Measurements from ENCODE around the gene AQP6. TPM values are rescaled to one million over a fixed set of nuclear protein-coding genes. Genes with fewer than 3 reads are reported as not detected.

Gene AQP6
- total RNA-seq, 1 experiment from 2014 or later, result not detected

DNA sequence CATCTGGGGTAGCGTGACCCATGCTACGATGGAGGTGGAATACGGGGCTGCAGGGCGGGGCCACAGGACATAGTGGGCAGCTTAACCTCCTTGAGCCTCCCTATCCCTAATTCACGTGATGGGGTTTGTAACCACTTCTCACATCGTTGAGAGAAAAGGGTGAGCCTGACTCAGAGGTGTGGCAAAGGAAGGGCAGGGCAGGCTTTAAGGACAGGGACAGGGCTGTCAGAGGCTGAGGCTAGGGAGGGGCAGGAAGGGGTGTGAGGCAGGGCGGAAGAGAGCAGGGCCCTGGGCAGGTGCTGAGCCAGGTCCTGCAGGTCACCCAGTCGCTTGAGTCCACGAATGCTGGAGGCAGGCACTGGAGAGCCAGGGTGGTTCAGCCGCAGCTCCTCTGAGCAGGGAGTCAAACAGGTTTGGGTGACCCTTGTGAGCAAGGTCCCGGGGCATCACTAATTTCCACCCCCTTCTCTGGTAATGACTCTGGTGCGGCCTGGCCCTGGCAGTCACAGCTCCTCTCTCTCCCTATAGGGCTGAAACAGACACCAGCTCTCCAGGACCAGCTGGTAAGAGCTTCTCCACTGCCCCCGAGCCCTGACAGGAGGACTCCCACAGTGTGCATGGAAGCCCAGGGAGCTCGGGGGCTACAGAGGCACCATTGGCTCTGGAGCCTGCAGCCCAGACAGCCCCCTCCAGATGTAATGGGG lies 29.7 kb upstream of the AQP6 start:
- Mint-ChIP-seq H3K36me3 (ENCODE audit: insufficient read depth, unreplicated experiment) (peaks cover 6% of the 10 kb centered on the region), H3K27ac (ENCODE audit: low read depth, unreplicated experiment) (peak overlapping the region; percentile 46), H3K9me3 (ENCODE audit: unreplicated experiment) (no peaks in the 10 kb centered on the region), H3K4me3 (ENCODE audit: unreplicated experiment) (no peak overlapping the region), H3K27me3 (ENCODE audit: insufficient read depth, unreplicated experiment) (no peaks in the 10 kb centered on the region), H3K4me1 (ENCODE audit: insufficient read depth, unreplicated experiment) (peaks cover 19% of the 10 kb centered on the region)
- ChIA-PET POLR2A (interaction anchor here (0.6 kb wide), 2 partner anchors 189 to 566 kb away, joined by 3 read pairs; no protein-coding TSS in a partner anchor), CTCF (interaction anchor here (0.8 to 1.7 kb wide), 5 partner anchors 17 to 112 kb away, joined by 3 to 6 read pairs (median 4); no protein-coding TSS in a partner anchor)
- DNase-seq (ENCODE audit: unreplicated experiment), result no peak
- intact Hi-C loops (cut with micrococcal nuclease), result no loop called here
- no TSS peak for BruUV-seq (replicated peaks)
- TF ChIP-seq, protein P1, sequence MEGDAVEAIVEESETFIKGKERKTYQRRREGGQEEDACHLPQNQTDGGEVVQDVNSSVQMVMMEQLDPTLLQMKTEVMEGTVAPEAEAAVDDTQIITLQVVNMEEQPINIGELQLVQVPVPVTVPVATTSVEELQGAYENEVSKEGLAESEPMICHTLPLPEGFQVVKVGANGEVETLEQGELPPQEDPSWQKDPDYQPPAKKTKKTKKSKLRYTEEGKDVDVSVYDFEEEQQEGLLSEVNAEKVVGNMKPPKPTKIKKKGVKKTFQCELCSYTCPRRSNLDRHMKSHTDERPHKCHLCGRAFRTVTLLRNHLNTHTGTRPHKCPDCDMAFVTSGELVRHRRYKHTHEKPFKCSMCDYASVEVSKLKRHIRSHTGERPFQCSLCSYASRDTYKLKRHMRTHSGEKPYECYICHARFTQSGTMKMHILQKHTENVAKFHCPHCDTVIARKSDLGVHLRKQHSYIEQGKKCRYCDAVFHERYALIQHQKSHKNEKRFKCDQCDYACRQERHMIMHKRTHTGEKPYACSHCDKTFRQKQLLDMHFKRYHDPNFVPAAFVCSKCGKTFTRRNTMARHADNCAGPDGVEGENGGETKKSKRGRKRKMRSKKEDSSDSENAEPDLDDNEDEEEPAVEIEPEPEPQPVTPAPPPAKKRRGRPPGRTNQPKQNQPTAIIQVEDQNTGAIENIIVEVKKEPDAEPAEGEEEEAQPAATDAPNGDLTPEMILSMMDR (IDR thresholded peaks at IDR 0.05; ENCODE audit: unreplicated experiment), result no peak

DNA sequence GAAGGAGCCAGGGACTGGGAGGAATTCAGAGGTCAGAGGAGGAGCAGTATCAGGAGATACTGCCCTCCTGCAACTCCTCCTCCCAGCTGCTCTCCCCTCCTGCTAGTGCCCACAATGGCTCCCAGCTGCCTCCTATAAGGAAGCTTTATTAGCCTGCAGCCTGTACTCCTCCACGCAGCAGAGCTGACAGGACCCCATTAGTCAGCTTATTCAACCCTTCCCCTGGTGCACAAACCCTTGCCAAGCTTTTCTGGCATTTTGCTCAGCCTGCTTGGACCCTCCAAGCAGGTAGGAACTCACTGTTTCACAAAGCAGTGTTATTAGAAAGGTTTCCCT lies 29.2 kb upstream of the AQP6 start:
- Mint-ChIP-seq H3K4me3 (ENCODE audit: unreplicated experiment) (no peak overlapping the region), H3K27me3 (ENCODE audit: insufficient read depth, unreplicated experiment) (no peaks in the 10 kb centered on the region), H3K36me3 (ENCODE audit: insufficient read depth, unreplicated experiment) (peaks cover 6% of the 10 kb centered on the region), H3K27ac (ENCODE audit: low read depth, unreplicated experiment) (no peak overlapping the region), H3K4me1 (ENCODE audit: insufficient read depth, unreplicated experiment) (peaks cover 19% of the 10 kb centered on the region), H3K9me3 (ENCODE audit: unreplicated experiment) (no peaks in the 10 kb centered on the region)
- BruUV-seq (replicated peaks), result no TSS peak
- intact Hi-C loops (cut with micrococcal nuclease), result no loop called here
- TF ChIP-seq, protein P1 (IDR thresholded peaks at IDR 0.05; ENCODE audit: unreplicated experiment), result no peak
- ChIA-PET POLR2A (no interaction called here), CTCF (interaction anchor here (0.7 to 1.5 kb wide), 4 partner anchors 16 to 74 kb away, joined by 3 to 4 read pairs (median 4); no protein-coding TSS in a partner anchor)
- no peak for DNase-seq (ENCODE audit: unreplicated experiment)

DNA sequence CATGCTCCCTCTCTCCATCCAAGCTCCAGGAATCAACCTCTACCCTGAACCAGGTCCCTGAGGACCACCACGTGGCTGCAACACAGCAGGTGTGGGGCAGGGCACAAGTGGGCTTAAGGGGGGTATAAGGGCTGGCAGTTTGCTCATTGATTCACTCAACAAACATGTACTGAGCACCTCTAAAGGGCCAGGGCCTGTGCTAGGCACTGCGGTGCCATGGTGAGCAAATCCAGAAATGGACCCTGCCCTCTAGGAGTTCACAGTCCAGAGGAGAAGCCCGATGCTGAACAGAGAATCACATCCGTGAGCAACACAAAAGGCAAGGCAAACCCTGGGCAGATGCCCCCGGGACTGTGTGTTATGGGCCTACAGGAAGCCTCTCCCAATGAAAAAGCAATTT lies 28.7 kb upstream of the AQP6 start:
- intact Hi-C loops (cut with micrococcal nuclease), result no loop called here
- TF ChIP-seq, protein P1 (IDR thresholded peaks at IDR 0.05; ENCODE audit: unreplicated experiment), result no peak
- H3K4me3 Mint-ChIP-seq (ENCODE audit: unreplicated experiment), result no peak overlapping the region
- H3K27ac Mint-ChIP-seq (ENCODE audit: low read depth, unreplicated experiment), result no peak overlapping the region
- H3K27me3 Mint-ChIP-seq (ENCODE audit: insufficient read depth, unreplicated experiment), result no peaks in the 10 kb centered on the region
- POLR2A ChIA-PET, result no interaction called here
- no peak for DNase-seq (ENCODE audit: unreplicated experiment)
- H3K4me1 Mint-ChIP-seq (ENCODE audit: insufficient read depth, unreplicated experiment), result peaks cover 19% of the 10 kb centered on the region
- H3K9me3 Mint-ChIP-seq (ENCODE audit: unreplicated experiment), result no peaks in the 10 kb centered on the region
- CTCF ChIA-PET, result interaction anchor here (0.7 to 1.5 kb wide), 4 partner anchors 16 to 75 kb away, joined by 3 to 4 read pairs (median 4); no protein-coding TSS in a partner anchor
- BruUV-seq (replicated peaks), result no TSS peak
- peaks cover 6% of the 10 kb centered on the region for H3K36me3 Mint-ChIP-seq (ENCODE audit: insufficient read depth, unreplicated experiment)

DNA sequence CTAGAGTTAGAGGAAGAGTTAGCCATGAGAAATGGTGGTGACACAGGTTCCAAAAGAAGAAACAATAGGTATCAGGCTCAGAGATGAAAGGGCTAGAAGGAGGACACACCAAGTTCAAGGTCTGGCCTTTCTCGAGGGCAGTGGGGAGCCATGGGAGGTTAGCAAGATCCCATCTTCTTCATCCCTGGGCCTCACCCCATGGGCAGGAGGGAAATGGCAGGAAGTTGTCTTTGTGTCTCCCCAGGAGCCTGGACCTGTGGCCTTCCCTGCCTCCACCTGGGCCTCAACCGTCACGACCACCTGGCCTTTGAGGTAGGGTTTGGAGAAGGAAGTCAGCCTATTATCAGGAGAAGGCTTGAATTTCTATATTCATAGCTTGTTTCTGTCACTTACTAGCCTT lies 28.0 kb upstream of the AQP6 start:
- Mint-ChIP-seq H3K27me3 (ENCODE audit: insufficient read depth, unreplicated experiment) (no peaks in the 10 kb centered on the region), H3K27ac (ENCODE audit: low read depth, unreplicated experiment) (no peak overlapping the region), H3K9me3 (ENCODE audit: unreplicated experiment) (no peaks in the 10 kb centered on the region), H3K4me1 (ENCODE audit: insufficient read depth, unreplicated experiment) (peaks cover 19% of the 10 kb centered on the region), H3K36me3 (ENCODE audit: insufficient read depth, unreplicated experiment) (peaks cover 6% of the 10 kb centered on the region), H3K4me3 (ENCODE audit: unreplicated experiment) (no peak overlapping the region)
- TF ChIP-seq, protein P1 (IDR thresholded peaks at IDR 0.05; ENCODE audit: unreplicated experiment), result no peak
- ChIA-PET CTCF (interaction anchor here (0.7 to 4.2 kb wide), 8 partner anchors 9 to 380 kb away, joined by 3 to 26 read pairs (median 10); no protein-coding TSS in a partner anchor), POLR2A (no interaction called here)
- intact Hi-C loops (cut with micrococcal nuclease), result no loop called here
- DNase-seq (ENCODE audit: unreplicated experiment), result no peak
- no TSS peak for BruUV-seq (replicated peaks)

Data from MCF 10A (cell line).